Natural killer cell (primary cell): ENCODE results near the gene TMEM108. TPM values are rescaled to one million over a fixed set of nuclear protein-coding genes. Genes with fewer than 3 reads are reported as not detected.

ENCODE experiments used
- ATAC-seq, 3 donors: fragments of 150-1000 bp in 2 of 3; fragments of 200-7000 bp in 1 of 3; cut with Tn5 transposase; 1 replicate in 1 of 3; 2 replicates in 2 of 3; pipeline ENCODE4 v1.10.0; 2021; ENCODE audit warnings: mild to moderate bottlenecking in 2 of 3, moderate library complexity in 2 of 3
- DNase-seq, 2 donors: peaks; one replicate each; pipeline versions ENCODE4 v3.0.0 to v3.0.0-alpha.2; 2013 to 2021; ENCODE audit warnings: mixed read lengths in 1 of 2
- H3K27ac ChIP-seq: one replicate; pipeline ENCODE4 v1.5.1; 2013; ENCODE audit warnings: mild to moderate bottlenecking, low read length
- H3K27me3 ChIP-seq: one replicate; pipeline ENCODE4 v1.6.1; 2013; ENCODE audit warnings: low read length; ENCODE audit not compliant: control insufficient read depth, insufficient read depth
- H3K36me3 ChIP-seq: one replicate; pipeline ENCODE4 v1.6.1; 2013; ENCODE audit warnings: low read length; ENCODE audit not compliant: control insufficient read depth, insufficient read depth
- H3K4me1 ChIP-seq: one replicate; pipeline ENCODE4 v1.6.1; 2013; ENCODE audit warnings: low read length; ENCODE audit not compliant: control insufficient read depth, insufficient read depth
- H3K4me3 ChIP-seq: one replicate; pipeline ENCODE4 v1.5.1; 2013; ENCODE audit warnings: low read length
- H3K9me3 ChIP-seq: one replicate; pipeline ENCODE4 v1.6.1; 2013; ENCODE audit warnings: low read length; ENCODE audit not compliant: control insufficient read depth, insufficient read depth
- H3K27ac Mint-ChIP-seq, 2 donors: one replicate each; pipeline ENCODE4 v1.8.0; 2022; ENCODE audit warnings: mild to moderate bottlenecking in 2 of 2, mixed read lengths in 2 of 2, moderate library complexity in 1 of 2
- H3K27me3 Mint-ChIP-seq, 2 donors: one replicate each; pipeline ENCODE4 v1.8.0; 2022; ENCODE audit warnings: low read depth in 2 of 2, mixed read lengths in 2 of 2
- H3K36me3 Mint-ChIP-seq: one replicate; pipeline ENCODE4 v1.8.0; 2022; ENCODE audit warnings: mixed read lengths
- H3K4me1 Mint-ChIP-seq, 2 donors: one replicate each; pipeline ENCODE4 v1.8.0; 2022; ENCODE audit warnings: mixed read lengths in 2 of 2
- H3K4me3 Mint-ChIP-seq: one replicate; pipeline ENCODE4 v1.8.0; 2022; ENCODE audit warnings: mild to moderate bottlenecking, moderate library complexity, mixed read lengths
- H3K9me3 Mint-ChIP-seq, 2 donors: one replicate each; pipeline ENCODE4 v1.8.0; 2022; ENCODE audit warnings: mixed read lengths in 2 of 2
- CTCF ChIP-seq: fragments of 200-600 bp; IDR thresholded peaks from one replicate; pipeline ENCODE4 v1.8.0; 2022; ENCODE audit warnings: antibody characterized with exemption
- WGBS: methylation state at CpG from one replicate; pipeline ENCODE4 v1.1.7; 2013; ENCODE audit warnings: missing lambda C conversion rate; ENCODE audit not compliant: insufficient coverage; 5-methylcytosine and 5-hydroxymethylcytosine counted together
- intact Hi-C: fragments of 100-400 bp; cut with micrococcal nuclease; formaldehyde crosslinking; loops from one replicate; pipeline ENCODE4 v1.14.2; 2022
- total RNA-seq, 4 donors: library from RNA; stranded (reverse); fragments of 120-200 nt in 1 of 4; gene quantifications; one replicate each; pipeline versions ENCODE4 v1.2.3 to v1.2.4, GENCODE V29; 2013 to 2022

Gene TMEM108
- total RNA-seq, 3 donors from 2014 or later (not counting 1 experiment from before 2014, with no cell fraction given): not detected

- Mint-ChIP-seq H3K36me3 (no peaks in the 10 kb centered on the region), H3K27me3 (no peaks in the 10 kb centered on the region), H3K27ac (no peak overlapping the region), H3K4me3 (no peak overlapping the region), H3K4me1 (no peaks in the 10 kb centered on the region), H3K9me3 (peaks cover 0 to 2% of the 10 kb centered on the region in 2 donors)
- 23% methylated on average over 6 of the region's 6 CpGs for WGBS
- H3K4me3 ChIP-seq: no peak overlapping the region
- DNase-seq (no peak), ATAC-seq (no peak)
- H3K36me3 ChIP-seq: no peaks in the 10 kb centered on the region
- TF ChIP-seq CTCF: no peak
- no peak overlapping the region for H3K27ac ChIP-seq
- H3K9me3 ChIP-seq: no peaks in the 10 kb centered on the region
- H3K4me1 ChIP-seq: no peaks in the 10 kb centered on the region
- H3K27me3 ChIP-seq: no peaks in the 10 kb centered on the region
- intact Hi-C loops: no loop called here
These were observed 86.3 kb downstream of the TMEM108 start for GRCh38 chr3:133124511-133124910.

GRCh38 chr3:133125171-133125570, 87.0 kb downstream of the TMEM108 start:
- intact Hi-C loops: no loop called here
- Mint-ChIP-seq H3K4me3 (no peak overlapping the region), H3K27me3 (no peaks in the 10 kb centered on the region), H3K9me3 (peaks cover 0 to 2% of the 10 kb centered on the region in 2 donors), H3K4me1 (no peaks in the 10 kb centered on the region), H3K36me3 (no peaks in the 10 kb centered on the region), H3K27ac (no peak overlapping the region)
- H3K4me1 ChIP-seq: no peaks in the 10 kb centered on the region
- H3K27ac ChIP-seq: no peak overlapping the region
- H3K27me3 ChIP-seq: no peaks in the 10 kb centered on the region
- H3K9me3 ChIP-seq: no peaks in the 10 kb centered on the region
- no peak overlapping the region for H3K4me3 ChIP-seq
- no peaks in the 10 kb centered on the region for H3K36me3 ChIP-seq
- WGBS: 84% methylated on average over 2 of the region's 4 CpGs
- DNase-seq (no peak), ATAC-seq (no peak)
- TF ChIP-seq CTCF: no peak

- DNase-seq (no peak), ATAC-seq (no peak)
- no peak overlapping the region for H3K4me3 Mint-ChIP-seq
- Histone ChIP-seq H3K9me3 (no peaks in the 10 kb centered on the region), H3K27ac (no peak overlapping the region), H3K36me3 (no peaks in the 10 kb centered on the region), H3K4me1 (no peaks in the 10 kb centered on the region), H3K27me3 (no peaks in the 10 kb centered on the region), H3K4me3 (no peak overlapping the region)
- no peaks in the 10 kb centered on the region for H3K36me3 Mint-ChIP-seq
- TF ChIP-seq CTCF: no peak
- H3K27ac Mint-ChIP-seq: no peak overlapping the region
- no peaks in the 10 kb centered on the region for H3K27me3 Mint-ChIP-seq
- H3K4me1 Mint-ChIP-seq: no peaks in the 10 kb centered on the region
- peaks cover 0 to 2% of the 10 kb centered on the region in 2 donors for H3K9me3 Mint-ChIP-seq
- WGBS: 43% methylated on average over 1 of the region's 2 CpGs
- intact Hi-C loops: no loop called here
These were observed 87.6 kb downstream of the TMEM108 start for GRCh38 chr3:133125802-133126201.

GRCh38 chr3:133127381-133127780, 89.2 kb downstream of the TMEM108 start:
- Mint-ChIP-seq H3K27ac (no peak overlapping the region), H3K4me1 (no peaks in the 10 kb centered on the region), H3K9me3 (peaks cover 0 to 2% of the 10 kb centered on the region in 2 donors), H3K27me3 (no peaks in the 10 kb centered on the region), H3K36me3 (no peaks in the 10 kb centered on the region), H3K4me3 (no peak overlapping the region)
- 88% methylated on average over 1 of the region's 2 CpGs for WGBS
- TF ChIP-seq CTCF: no peak
- ATAC-seq: no peak
- DNase-seq: no peak
- no peaks in the 10 kb centered on the region for H3K36me3 ChIP-seq
- H3K4me1 ChIP-seq: no peaks in the 10 kb centered on the region
- no peak overlapping the region for H3K27ac ChIP-seq
- H3K4me3 ChIP-seq: no peak overlapping the region
- no peaks in the 10 kb centered on the region for H3K9me3 ChIP-seq
- intact Hi-C loops: no loop called here
- no peaks in the 10 kb centered on the region for H3K27me3 ChIP-seq
